ENCODE results near the gene RPN2.

DNA sequence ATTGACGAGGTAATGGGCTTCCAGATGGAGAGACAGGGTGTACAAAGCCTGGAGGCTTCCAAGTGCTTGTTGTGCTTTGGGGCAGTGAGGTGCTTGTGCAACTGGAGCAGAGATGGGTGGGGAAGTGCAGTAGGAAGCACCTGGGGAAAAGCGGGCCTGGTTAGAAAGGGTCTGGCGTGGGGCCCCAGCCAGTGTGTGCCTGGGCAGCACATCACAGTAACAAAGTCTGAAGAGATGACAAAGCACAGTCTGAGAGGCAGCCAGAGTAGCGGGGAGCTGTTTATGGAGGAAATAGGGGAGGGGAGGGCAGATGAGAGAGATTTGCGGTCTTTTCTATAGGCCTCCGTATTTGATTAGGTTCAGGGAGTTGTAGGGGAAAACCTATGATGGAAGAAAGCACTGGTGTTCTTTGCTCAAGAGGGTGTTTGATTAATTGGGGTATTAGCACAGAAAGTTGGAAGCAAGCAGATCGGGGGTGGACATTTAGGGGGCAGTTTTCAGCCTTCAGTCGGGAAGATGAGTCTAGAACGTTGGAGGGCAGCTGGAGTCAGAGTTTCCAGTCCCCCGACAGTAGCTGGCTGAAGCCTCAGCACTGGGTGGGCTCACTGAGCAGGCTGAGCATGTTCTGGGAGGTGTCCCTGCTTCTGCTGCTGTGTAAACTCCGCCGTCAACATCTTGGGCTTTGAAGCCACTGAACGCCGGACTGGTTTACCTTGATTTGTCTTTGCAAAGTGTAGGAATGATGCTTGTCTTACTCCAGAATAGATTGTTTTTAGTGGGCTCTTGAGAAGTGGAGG, 15.7 kb downstream of the RPN2 start:
- TF ChIP-seq, protein P1, sequence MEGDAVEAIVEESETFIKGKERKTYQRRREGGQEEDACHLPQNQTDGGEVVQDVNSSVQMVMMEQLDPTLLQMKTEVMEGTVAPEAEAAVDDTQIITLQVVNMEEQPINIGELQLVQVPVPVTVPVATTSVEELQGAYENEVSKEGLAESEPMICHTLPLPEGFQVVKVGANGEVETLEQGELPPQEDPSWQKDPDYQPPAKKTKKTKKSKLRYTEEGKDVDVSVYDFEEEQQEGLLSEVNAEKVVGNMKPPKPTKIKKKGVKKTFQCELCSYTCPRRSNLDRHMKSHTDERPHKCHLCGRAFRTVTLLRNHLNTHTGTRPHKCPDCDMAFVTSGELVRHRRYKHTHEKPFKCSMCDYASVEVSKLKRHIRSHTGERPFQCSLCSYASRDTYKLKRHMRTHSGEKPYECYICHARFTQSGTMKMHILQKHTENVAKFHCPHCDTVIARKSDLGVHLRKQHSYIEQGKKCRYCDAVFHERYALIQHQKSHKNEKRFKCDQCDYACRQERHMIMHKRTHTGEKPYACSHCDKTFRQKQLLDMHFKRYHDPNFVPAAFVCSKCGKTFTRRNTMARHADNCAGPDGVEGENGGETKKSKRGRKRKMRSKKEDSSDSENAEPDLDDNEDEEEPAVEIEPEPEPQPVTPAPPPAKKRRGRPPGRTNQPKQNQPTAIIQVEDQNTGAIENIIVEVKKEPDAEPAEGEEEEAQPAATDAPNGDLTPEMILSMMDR (IDR thresholded peaks at IDR 0.05; ENCODE audit: poor library complexity, severe bottlenecking), result no peak
- TF ChIP-seq MXI1 (conservative IDR thresholded peaks at IDR 0.05; ENCODE audit: poor library complexity, severe bottlenecking) (no peak), POLR2AphosphoS5 (IDR thresholded peaks at IDR 0.05) (no peak), EZH2 (IDR thresholded peaks at IDR 0.05; ENCODE audit: borderline replicate concordance, insufficient read depth, low read length, poor library complexity, severe bottlenecking) (no peak), TAF1 (IDR thresholded peaks at IDR 0.05; ENCODE audit: low read depth) (no peak), EP300 (conservative IDR thresholded peaks at IDR 0.05; ENCODE audit: poor library complexity, severe bottlenecking) (no peak)

Data from neural cell (in vitro differentiated cells).